C4-2B (cell line): ENCODE results near the gene GARNL3.
A peak's percentile ranks its signal among the peaks of the same experiment; 100 is the strongest.

Experiments
- H3K27ac ChIP-seq: fragments of 450-650 bp; 2 replicates; pipeline ENCODE4 v1.5.1; 2017
- ZFX ChIP-seq: fragments of 450-650 bp; IDR thresholded peaks from 2 replicates; pipeline ENCODE4 v1.6.1; 2017
- TF ChIP-seq, protein P1 (sequence below): fragments of 450-650 bp; conservative IDR thresholded peaks from 2 replicates; pipeline ENCODE4 v1.5.1; 2017; ENCODE audit warnings: mild to moderate bottlenecking

Gene GARNL3, protein sequence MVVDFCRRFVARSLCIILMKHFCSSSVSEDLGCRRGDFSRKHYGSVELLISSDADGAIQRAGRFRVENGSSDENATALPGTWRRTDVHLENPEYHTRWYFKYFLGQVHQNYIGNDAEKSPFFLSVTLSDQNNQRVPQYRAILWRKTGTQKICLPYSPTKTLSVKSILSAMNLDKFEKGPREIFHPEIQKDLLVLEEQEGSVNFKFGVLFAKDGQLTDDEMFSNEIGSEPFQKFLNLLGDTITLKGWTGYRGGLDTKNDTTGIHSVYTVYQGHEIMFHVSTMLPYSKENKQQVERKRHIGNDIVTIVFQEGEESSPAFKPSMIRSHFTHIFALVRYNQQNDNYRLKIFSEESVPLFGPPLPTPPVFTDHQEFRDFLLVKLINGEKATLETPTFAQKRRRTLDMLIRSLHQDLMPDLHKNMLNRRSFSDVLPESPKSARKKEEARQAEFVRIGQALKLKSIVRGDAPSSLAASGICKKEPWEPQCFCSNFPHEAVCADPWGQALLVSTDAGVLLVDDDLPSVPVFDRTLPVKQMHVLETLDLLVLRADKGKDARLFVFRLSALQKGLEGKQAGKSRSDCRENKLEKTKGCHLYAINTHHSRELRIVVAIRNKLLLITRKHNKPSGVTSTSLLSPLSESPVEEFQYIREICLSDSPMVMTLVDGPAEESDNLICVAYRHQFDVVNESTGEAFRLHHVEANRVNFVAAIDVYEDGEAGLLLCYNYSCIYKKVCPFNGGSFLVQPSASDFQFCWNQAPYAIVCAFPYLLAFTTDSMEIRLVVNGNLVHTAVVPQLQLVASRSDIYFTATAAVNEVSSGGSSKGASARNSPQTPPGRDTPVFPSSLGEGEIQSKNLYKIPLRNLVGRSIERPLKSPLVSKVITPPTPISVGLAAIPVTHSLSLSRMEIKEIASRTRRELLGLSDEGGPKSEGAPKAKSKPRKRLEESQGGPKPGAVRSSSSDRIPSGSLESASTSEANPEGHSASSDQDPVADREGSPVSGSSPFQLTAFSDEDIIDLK

DNA sequence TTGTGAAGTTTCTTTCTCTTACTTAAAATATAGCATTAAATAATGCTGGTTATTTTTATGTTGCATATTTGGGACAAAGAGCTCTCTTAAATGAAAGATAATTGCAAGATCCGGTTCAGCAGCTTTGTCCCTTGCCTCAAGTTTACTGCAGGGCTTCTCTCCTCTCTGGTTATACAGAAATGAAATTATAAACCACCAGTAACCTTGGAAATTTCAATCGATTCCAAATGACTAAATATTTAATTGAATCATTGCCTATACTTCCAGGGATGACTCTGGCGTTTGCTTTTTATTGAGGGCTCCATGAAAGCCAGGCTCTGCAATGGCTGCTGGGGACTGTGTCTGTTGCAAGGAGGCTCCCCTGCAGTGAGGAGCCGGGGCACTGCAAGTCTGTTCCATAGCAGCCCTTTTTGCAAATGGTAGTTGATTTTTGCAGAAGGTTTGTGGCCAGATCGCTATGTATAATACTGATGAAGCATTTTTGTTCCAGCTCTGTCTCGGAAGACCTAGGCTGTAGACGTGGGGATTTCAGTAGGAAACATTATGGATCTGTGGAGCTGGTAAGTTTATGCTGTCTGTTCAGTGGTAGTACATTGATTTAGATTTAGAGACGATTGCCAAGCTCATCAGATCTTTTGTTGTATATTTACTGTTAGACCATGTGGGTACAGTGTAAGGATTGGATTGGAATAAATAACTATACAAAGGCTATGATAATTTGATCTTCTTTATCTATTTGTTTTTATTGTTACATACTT, at the start of gene GARNL3:
GARNL3 (plus strand) TSS at position 313 of the 758 bp plus-strand sequence; CDS start at position 417, 104 bp downstream.
- peak within 1 kb of the TSS; percentile 43 for H3K27ac ChIP-seq
- no peak for TF ChIP-seq ZFX

DNA sequence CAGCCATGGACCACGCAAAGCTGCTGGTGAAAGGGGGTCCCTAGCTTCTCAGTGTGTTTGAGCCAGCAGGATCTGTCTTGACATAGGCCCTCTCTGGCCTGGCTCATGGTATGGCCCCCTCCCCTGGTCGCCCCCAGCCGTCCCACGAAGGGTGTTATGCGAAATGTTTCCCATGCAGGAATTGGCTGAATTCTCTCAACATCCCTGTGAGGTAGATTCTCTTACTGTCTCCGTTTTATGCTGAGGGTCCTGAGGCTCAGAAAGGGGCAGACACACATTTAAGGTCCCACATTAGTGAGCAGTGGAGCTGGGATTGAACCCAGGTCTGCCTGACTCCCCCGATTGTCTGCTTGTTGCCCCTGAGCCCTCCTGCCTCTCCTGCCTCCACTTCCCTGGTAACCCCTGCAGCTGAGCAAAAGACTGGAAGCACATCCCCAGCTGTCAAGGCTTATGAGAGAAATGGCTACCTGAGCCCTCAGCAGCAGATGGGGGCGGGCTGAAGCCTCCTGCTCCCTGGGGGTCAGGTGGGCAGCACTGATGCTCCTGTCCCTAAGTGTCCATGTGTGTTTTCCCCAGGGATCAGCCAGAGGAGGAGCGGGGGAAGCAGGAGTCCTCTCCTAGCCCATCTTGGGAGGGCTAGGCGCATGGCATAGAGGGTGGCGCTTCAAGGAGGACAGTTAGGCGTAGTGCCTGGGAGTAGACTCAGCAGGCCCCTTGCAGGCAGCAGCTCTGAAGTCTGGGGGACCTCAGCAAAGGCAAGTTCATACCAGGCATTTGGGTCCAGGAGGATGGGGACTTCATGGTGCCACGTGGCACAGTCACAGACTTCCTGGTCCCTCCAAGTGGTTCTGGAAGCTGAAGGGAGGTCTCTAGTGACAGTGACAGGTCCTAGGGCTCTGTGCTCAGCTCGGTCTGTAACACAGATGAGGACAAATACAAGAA, 49.0 kb upstream of the GARNL3 start:
- no peak for TF ChIP-seq ZFX
- TF ChIP-seq, protein P1, sequence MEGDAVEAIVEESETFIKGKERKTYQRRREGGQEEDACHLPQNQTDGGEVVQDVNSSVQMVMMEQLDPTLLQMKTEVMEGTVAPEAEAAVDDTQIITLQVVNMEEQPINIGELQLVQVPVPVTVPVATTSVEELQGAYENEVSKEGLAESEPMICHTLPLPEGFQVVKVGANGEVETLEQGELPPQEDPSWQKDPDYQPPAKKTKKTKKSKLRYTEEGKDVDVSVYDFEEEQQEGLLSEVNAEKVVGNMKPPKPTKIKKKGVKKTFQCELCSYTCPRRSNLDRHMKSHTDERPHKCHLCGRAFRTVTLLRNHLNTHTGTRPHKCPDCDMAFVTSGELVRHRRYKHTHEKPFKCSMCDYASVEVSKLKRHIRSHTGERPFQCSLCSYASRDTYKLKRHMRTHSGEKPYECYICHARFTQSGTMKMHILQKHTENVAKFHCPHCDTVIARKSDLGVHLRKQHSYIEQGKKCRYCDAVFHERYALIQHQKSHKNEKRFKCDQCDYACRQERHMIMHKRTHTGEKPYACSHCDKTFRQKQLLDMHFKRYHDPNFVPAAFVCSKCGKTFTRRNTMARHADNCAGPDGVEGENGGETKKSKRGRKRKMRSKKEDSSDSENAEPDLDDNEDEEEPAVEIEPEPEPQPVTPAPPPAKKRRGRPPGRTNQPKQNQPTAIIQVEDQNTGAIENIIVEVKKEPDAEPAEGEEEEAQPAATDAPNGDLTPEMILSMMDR = no peak
- H3K27ac ChIP-seq = no peak overlapping the region

DNA sequence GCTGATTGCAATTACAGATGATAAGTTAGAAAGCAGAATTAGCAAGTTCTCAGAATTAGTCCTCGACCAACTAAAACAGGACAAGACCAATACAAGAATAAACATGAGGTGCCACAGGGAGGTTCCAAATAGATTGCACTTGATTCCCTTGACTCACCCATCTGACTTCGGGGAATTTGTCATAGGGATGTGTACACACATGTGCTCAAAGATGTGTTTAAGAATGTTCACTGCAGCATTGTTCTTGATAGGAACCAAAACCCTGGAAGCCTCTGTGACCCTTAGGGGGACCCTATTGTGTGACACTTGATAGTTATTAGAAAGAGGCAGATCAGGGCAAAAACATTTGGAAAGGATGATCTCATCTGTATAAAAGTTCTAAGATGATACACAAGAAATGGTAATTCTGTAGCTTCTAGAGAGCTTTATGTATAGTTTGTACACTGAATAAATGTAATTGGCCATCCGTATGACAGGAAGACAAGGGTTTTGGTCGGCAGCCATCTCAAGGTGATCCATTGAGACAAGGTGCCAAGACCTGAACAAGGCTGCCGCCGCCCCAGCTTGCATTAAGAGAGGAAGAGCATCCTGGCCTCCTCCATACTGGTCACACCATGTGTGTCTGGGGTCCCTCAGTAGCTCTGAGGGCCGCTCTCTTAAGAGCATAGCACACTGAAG, 48.2 kb upstream of the GARNL3 start:
- no peak overlapping the region for H3K27ac ChIP-seq
- TF ChIP-seq ZFX = no peak
- TF ChIP-seq, protein P1 = no peak

DNA sequence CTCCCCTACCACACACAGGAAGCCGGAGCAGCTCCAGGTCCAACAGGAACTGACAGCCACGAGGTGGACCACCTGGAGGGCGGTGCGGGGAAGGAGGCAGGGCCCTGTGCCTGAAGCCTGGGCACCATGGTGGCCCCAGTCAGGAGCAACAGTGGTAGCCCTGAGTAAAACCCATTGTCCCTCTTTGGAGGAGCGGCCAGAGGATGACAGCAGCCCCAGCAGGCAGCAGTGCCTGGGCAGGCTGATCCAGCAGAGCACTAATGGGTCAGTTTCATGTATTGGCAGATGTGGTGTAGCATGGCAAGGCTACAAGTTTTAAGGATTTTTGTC, 47.7 kb upstream of the GARNL3 start:
- no peak overlapping the region for H3K27ac ChIP-seq
- TF ChIP-seq ZFX = no peak
- TF ChIP-seq, protein P1 = no peak

DNA sequence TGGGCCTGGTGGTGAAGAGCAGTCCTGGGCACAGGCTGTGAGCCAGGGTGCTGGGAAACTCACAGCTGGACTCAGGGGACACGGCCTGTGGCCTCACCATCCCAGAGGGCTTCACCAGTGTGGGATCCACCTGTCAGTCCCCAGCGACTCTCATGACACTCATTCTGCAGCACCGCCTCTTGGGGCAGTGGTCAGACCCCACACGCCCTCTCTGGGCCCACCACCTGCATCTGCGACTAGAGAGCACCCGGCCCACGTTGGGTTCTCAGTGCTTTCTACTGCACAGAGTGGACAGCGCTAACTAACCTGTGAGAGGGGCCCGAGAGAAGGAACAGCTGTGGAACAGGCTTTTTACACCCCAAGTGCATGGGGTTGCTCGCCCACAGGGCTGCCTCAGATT, 45.8 kb upstream of the GARNL3 start:
- H3K27ac ChIP-seq = no peak overlapping the region
- TF ChIP-seq, protein P1 = no peak
- TF ChIP-seq ZFX = no peak

DNA sequence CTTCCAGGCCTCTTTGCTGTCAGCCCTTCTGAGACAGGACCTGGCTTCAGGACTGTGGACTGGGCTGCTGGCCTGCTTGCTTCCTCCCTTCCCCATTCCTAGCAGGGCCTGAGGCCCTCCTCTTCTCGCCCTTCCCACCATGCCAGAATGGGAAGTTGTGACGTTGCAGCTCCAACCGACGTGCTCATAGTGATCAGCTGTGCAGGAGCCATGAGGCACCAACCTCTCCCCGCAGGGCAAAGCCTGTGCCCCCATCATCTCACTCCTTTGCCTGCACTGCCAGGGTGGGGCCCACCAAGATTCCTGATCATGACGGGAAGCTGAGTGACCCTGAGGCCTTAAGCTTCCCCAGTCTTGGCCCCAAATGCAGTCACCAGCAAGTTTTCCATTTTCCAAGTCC, 45.1 kb upstream of the GARNL3 start:
- H3K27ac ChIP-seq = no peak overlapping the region
- no peak for TF ChIP-seq ZFX
- TF ChIP-seq, protein P1 = no peak
